Fibroblast of villous mesenchyme (primary cell): ENCODE data around the gene RPUSD1. TPM values are rescaled to one million over a fixed set of nuclear protein-coding genes. Genes with fewer than 3 reads are reported as not detected.

Source experiments
- DNase-seq: peaks from one replicate; pipeline ENCODE4 v3.0.0-alpha.2; 2010; ENCODE audit warnings: low read depth
- H3K4me3 ChIP-seq: 2 replicates; pipeline ENCODE4 v1.5.1; 2011; ENCODE audit warnings: low read depth, mild to moderate bottlenecking, low read length
- CTCF ChIP-seq: IDR thresholded peaks from 2 replicates; pipeline ENCODE4 v1.5.1; 2012; ENCODE audit warnings: low read depth, mild to moderate bottlenecking, low read length; ENCODE audit not compliant: insufficient read depth
- total RNA-seq: library from RNA; depleted of rRNA; stranded (reverse); fragments of >200 nt; gene quantifications from 2 replicates; pipeline ENCODE4 v1.2.3, GENCODE V29; 2012

Gene RPUSD1
- total RNA-seq, 1 donor, result 21.2 TPM

- DNase-seq, result peak; percentile 17
- TF ChIP-seq CTCF, result peak; percentile 55
- H3K4me3 ChIP-seq, result peak overlapping the region; percentile 27
These were observed 25.2 kb upstream of the RPUSD1 start for GRCh38 chr16:813204-813915.

GRCh38 chr16:808085-808386 lies 19.9 kb upstream of the RPUSD1 start:
- no peak for DNase-seq
- H3K4me3 ChIP-seq, result peak overlapping the region; percentile 68
- no peak for TF ChIP-seq CTCF

GRCh38 chr16:807347-808084 lies 19.3 kb upstream of the RPUSD1 start:
- TF ChIP-seq CTCF, result no peak
- peak; percentile 90 for DNase-seq
- peak overlapping the region; percentile 68 for H3K4me3 ChIP-seq

GRCh38 chr16:805474-805873 lies 17.3 kb upstream of the RPUSD1 start:
- H3K4me3 ChIP-seq, result no peak overlapping the region
- no peak for DNase-seq
- no peak for TF ChIP-seq CTCF

GRCh38 chr16:804193-805048 lies 16.2 kb upstream of the RPUSD1 start:
- TF ChIP-seq CTCF, result no peak
- no peak for DNase-seq
- no peak overlapping the region for H3K4me3 ChIP-seq

- TF ChIP-seq CTCF, result no peak
- H3K4me3 ChIP-seq, result no peak overlapping the region
- DNase-seq, result no peak
These were observed 15.5 kb upstream of the RPUSD1 start for GRCh38 chr16:803754-804080.
